Mesenchymal stem cell (in vitro differentiated cells and primary cell): ENCODE data around the gene PPL.

ENCODE experiments used
- DNase-seq: peaks from one replicate; pipeline ENCODE4 v3.0.0-alpha.2; 2013
- H2AFZ ChIP-seq: one replicate; pipeline ENCODE4 v1.6.1; 2013; ENCODE audit warnings: low read depth, mild to moderate bottlenecking, control low read depth, inconsistent platforms, low read length, moderate library complexity
- H2AK5ac ChIP-seq: 2 replicates; pipeline ENCODE4 v1.6.1; 2013; ENCODE audit warnings: low read length, moderate library complexity, mild to moderate bottlenecking, inconsistent platforms; ENCODE audit not compliant: severe bottlenecking
- H2BK120ac ChIP-seq: one replicate; pipeline ENCODE4 v1.6.1; 2013; ENCODE audit warnings: low read depth, mild to moderate bottlenecking, inconsistent platforms, low read length, moderate library complexity
- H2BK12ac ChIP-seq, 2 experiments: one replicate each; pipeline ENCODE4 v1.6.1; 2013; ENCODE audit warnings: inconsistent platforms in 2 of 2, low read length in 2 of 2, mild to moderate bottlenecking in 2 of 2, moderate library complexity in 2 of 2, control low read depth in 1 of 2
- H2BK15ac ChIP-seq: one replicate; pipeline ENCODE4 v1.6.1; 2013; ENCODE audit warnings: mild to moderate bottlenecking, low read depth, inconsistent platforms; ENCODE audit not compliant: poor library complexity, severe bottlenecking
- H2BK5ac ChIP-seq: 2 replicates; pipeline ENCODE4 v1.6.1; 2013; ENCODE audit warnings: low read depth, mild to moderate bottlenecking, low read length, control low read depth, inconsistent platforms; ENCODE audit not compliant: poor library complexity, severe bottlenecking
- H3K14ac ChIP-seq, 2 experiments: one replicate each; pipeline ENCODE4 v1.6.1; 2013; ENCODE audit warnings: inconsistent platforms in 2 of 2, low read length in 2 of 2, control low read depth in 1 of 2, mild to moderate bottlenecking in 1 of 2, moderate library complexity in 1 of 2
- H3K18ac ChIP-seq, 2 experiments: one replicate each; pipeline ENCODE4 v1.6.1; 2013; ENCODE audit warnings: inconsistent platforms in 2 of 2, low read length in 2 of 2, control low read depth in 1 of 2, low read depth in 1 of 2, mild to moderate bottlenecking in 1 of 2
- H3K23ac ChIP-seq, 2 experiments: one replicate each; pipeline ENCODE4 v1.6.1; 2013; ENCODE audit warnings: inconsistent platforms in 2 of 2, low read length in 2 of 2, mild to moderate bottlenecking in 2 of 2, moderate library complexity in 2 of 2, control low read depth in 1 of 2
- H3K27ac ChIP-seq: 2 replicates; pipeline ENCODE4 v1.5.1; 2013; ENCODE audit warnings: mild to moderate bottlenecking, moderate library complexity, low read length, control low read depth, inconsistent platforms; ENCODE audit not compliant: poor library complexity, severe bottlenecking
- H3K27me3 ChIP-seq, 2 experiments: 2 replicates each; pipeline versions ENCODE4 v1.6.1 to v1.7.0; 2013; ENCODE audit warnings: low read length in 2 of 2, mild to moderate bottlenecking in 2 of 2, moderate library complexity in 2 of 2, control low read depth in 1 of 2, inconsistent platforms in 1 of 2; ENCODE audit not compliant: control insufficient read depth in 1 of 2, insufficient read depth in 1 of 2
- H3K36me3 ChIP-seq, 2 experiments: 2 replicates each; pipeline versions ENCODE4 v1.6.1 to v1.7.0; 2013; ENCODE audit warnings: low read length in 2 of 2, control low read depth in 1 of 2, inconsistent platforms in 1 of 2, low read depth in 1 of 2, mild to moderate bottlenecking in 1 of 2; ENCODE audit not compliant: insufficient read depth in 2 of 2, control insufficient read depth in 1 of 2
- H3K4ac ChIP-seq, 2 experiments: one replicate each; pipeline ENCODE4 v1.6.1; 2013; ENCODE audit warnings: inconsistent platforms in 2 of 2, low read length in 2 of 2, mild to moderate bottlenecking in 2 of 2, moderate library complexity in 2 of 2, control low read depth in 1 of 2, low read depth in 1 of 2
- H3K4me1 ChIP-seq: 2 replicates; pipeline ENCODE4 v1.6.1; 2013; ENCODE audit warnings: low read depth, low read length, control low read depth; ENCODE audit not compliant: control insufficient read depth, insufficient read depth
- H3K4me2 ChIP-seq: 2 replicates; pipeline ENCODE4 v1.6.1; 2013; ENCODE audit warnings: low read length, mild to moderate bottlenecking, inconsistent platforms; ENCODE audit not compliant: poor library complexity, severe bottlenecking
- H3K4me3 ChIP-seq, 2 experiments: 2 replicates each; pipeline versions ENCODE4 v1.5.1 to v1.7.0; 2013; ENCODE audit warnings: low read length in 2 of 2, mild to moderate bottlenecking in 2 of 2, control low read depth in 1 of 2, low read depth in 1 of 2; ENCODE audit not compliant: insufficient read depth in 1 of 2
- H3K79me1 ChIP-seq: replicated peaks from 2 replicates; pipeline ENCODE4 v1.6.1; 2013; ENCODE audit warnings: mild to moderate bottlenecking, control low read depth, low read length, inconsistent platforms; ENCODE audit not compliant: poor library complexity, severe bottlenecking
- H3K9ac ChIP-seq: 2 replicates; pipeline ENCODE4 v1.7.0; 2013; ENCODE audit warnings: mild to moderate bottlenecking, low read length, moderate library complexity
- H3K9me3 ChIP-seq: 2 replicates; pipeline ENCODE4 v1.7.0; 2013; ENCODE audit warnings: mild to moderate bottlenecking, low read length; ENCODE audit not compliant: control insufficient read depth
- H4K8ac ChIP-seq: one replicate; pipeline ENCODE4 v1.6.1; 2013; ENCODE audit warnings: inconsistent platforms, mild to moderate bottlenecking, low read length, moderate library complexity
- H4K91ac ChIP-seq: one replicate; pipeline ENCODE4 v1.6.1; 2013; ENCODE audit warnings: mild to moderate bottlenecking, low read length, inconsistent platforms
- WGBS: methylation state at CpG from one replicate; pipeline ENCODE4 v1.1.7; 2013; ENCODE audit warnings: mixed read lengths; 5-methylcytosine and 5-hydroxymethylcytosine counted together

PPL gene

GRCh38 chr16:4940719-4941118 lies 3.8 kb upstream of the PPL start:
- no peak overlapping the region for H3K4me2 ChIP-seq
- WGBS: 55% methylated on average over 7 of the region's 7 CpGs

GRCh38 chr16:4938683-4939030 lies 1.7 kb upstream of the PPL start:
- Histone ChIP-seq H3K27ac (no peak overlapping the region), H3K36me3 (peaks cover 3 to 10% of the 10 kb centered on the region in 2 experiments), H3K14ac (no peak overlapping the region), H3K4me2 (no peak overlapping the region), H4K8ac (no peak overlapping the region), H4K91ac (no peak overlapping the region), H2AFZ (no peak overlapping the region), H2BK12ac (no peak overlapping the region), H2BK120ac (no peak overlapping the region), H3K4ac (no peak overlapping the region), H3K23ac (no peak overlapping the region), H3K4me3 (no peak overlapping the region), H3K18ac (no peak overlapping the region), H2BK15ac (no peak overlapping the region), H3K4me1 (peaks cover 48% of the 10 kb centered on the region), H2BK5ac (no peak overlapping the region), H3K9me3 (no peaks in the 10 kb centered on the region), H3K27me3 (no peaks in the 10 kb centered on the region), H3K79me1 (peaks cover 18% of the 10 kb centered on the region), H2AK5ac (no peak overlapping the region), H3K9ac (no peak overlapping the region)
- WGBS: 92% methylated on average over 5 of the region's 5 CpGs
- no peak for DNase-seq

More at GRCh38 chr16:4940719-4941118, 3.8 kb upstream of the PPL start:
- Histone ChIP-seq H3K14ac (no peak overlapping the region), H3K4me1 (peaks cover 54% of the 10 kb centered on the region), H3K18ac (no peak overlapping the region), H2AK5ac (peak overlapping the region; percentile 46), H3K9me3 (no peaks in the 10 kb centered on the region), H2AFZ (no peak overlapping the region), H2BK15ac (no peak overlapping the region), H3K79me1 (peaks cover 3% of the 10 kb centered on the region), H3K9ac (no peak overlapping the region), H2BK5ac (no peak overlapping the region), H3K36me3 (no peaks in the 10 kb centered on the region), H3K27ac (no peak overlapping the region), H4K8ac (no peak overlapping the region), H3K4ac (no peak overlapping the region), H3K4me3 (no peak overlapping the region), H2BK12ac (no peak overlapping the region), H3K23ac (no peak overlapping the region), H2BK120ac (no peak overlapping the region), H4K91ac (no peak overlapping the region), H3K27me3 (no peaks in the 10 kb centered on the region)
- DNase-seq: no peak

- no peak overlapping the region for H2BK12ac ChIP-seq
- H3K79me1 ChIP-seq: peaks cover 18% of the 10 kb centered on the region
- no peaks in the 10 kb centered on the region for H3K27me3 ChIP-seq
- no peak overlapping the region for H4K91ac ChIP-seq
- no peak overlapping the region for H3K23ac ChIP-seq
- no peak for DNase-seq
- H2BK5ac ChIP-seq: no peak overlapping the region
- peaks cover 9 to 10% of the 10 kb centered on the region in 2 experiments for H3K36me3 ChIP-seq
- H3K18ac ChIP-seq: no peak overlapping the region
- H4K8ac ChIP-seq: no peak overlapping the region
- H2AFZ ChIP-seq: no peak overlapping the region
- H2BK120ac ChIP-seq: no peak overlapping the region
- no peak overlapping the region for H3K14ac ChIP-seq
- no peak overlapping the region for H3K9ac ChIP-seq
- 93% methylated on average over 14 of the region's 16 CpGs for WGBS
- H2BK15ac ChIP-seq: no peak overlapping the region
- H3K4me3 ChIP-seq: peak overlapping the region in 1 of 2 experiments; percentile 49
- peaks cover 43% of the 10 kb centered on the region for H3K4me1 ChIP-seq
- peak overlapping the region; percentile 39 for H2AK5ac ChIP-seq
- H3K4ac ChIP-seq: no peak overlapping the region
- peak overlapping the region; percentile 98 for H3K4me2 ChIP-seq
- H3K27ac ChIP-seq: no peak overlapping the region
- H3K9me3 ChIP-seq: no peaks in the 10 kb centered on the region
Measured at GRCh38 chr16:4937782-4938682, 1.1 kb upstream of the PPL start.

GRCh38 chr16:4936181-4936990 lies 562 bp downstream of the PPL start:
- Histone ChIP-seq H3K4me2 (peak overlapping the region; percentile 98), H3K4me3 (peak overlapping the region; percentile 71 to 96), H2AFZ (peak overlapping the region; percentile 83), H3K4me1 (peaks cover 34% of the 10 kb centered on the region), H3K27ac (no peak overlapping the region), H4K8ac (no peak overlapping the region), H3K79me1 (peaks cover 26% of the 10 kb centered on the region), H2BK120ac (no peak overlapping the region), H2AK5ac (no peak overlapping the region), H3K23ac (peak overlapping the region in 1 of 2 experiments; percentile 90), H3K9me3 (no peaks in the 10 kb centered on the region), H2BK5ac (no peak overlapping the region), H3K18ac (peak overlapping the region in 1 of 2 experiments; percentile 78), H3K36me3 (peaks cover 16 to 19% of the 10 kb centered on the region in 2 experiments), H3K9ac (peak overlapping the region; percentile 87), H2BK12ac (peak overlapping the region in 1 of 2 experiments; percentile 34), H2BK15ac (peak overlapping the region; percentile 44), H3K27me3 (no peaks in the 10 kb centered on the region), H3K14ac (peak overlapping the region in 1 of 2 experiments; percentile 62), H3K4ac (no peak overlapping the region), H4K91ac (peak overlapping the region; percentile 7)
- under 1% methylated on average over 58 of the region's 64 CpGs for WGBS
- no peak for DNase-seq
